A549 (cell line): ENCODE measurements around the gene PRICKLE4. TPM values are rescaled to one million over a fixed set of nuclear protein-coding genes. Genes with fewer than 3 reads are reported as not detected.

Experiments used
- ATAC-seq, 2 experiments: fragments of 200-7000 bp in 1 of 2; fragments of >200 bp in 1 of 2; cut with Nextera tagmentation in 1 of 2; cut with Tn5 transposase in 1 of 2; 3 replicates each; pipeline versions ENCODE4 v1.8.0 to v1.9.1; 2018 to 2020; ENCODE audit warnings: mild to moderate bottlenecking in 1 of 2, moderate library complexity in 1 of 2
- CTCF ChIA-PET: fragments of 300-600 bp; sonication (Branson Sonifier 250); formaldehyde crosslinking; extraction: SDS; loops from one replicate; lab custom pipeline; 2021; ENCODE audit warnings: antibody characterized with exemption, inconsistent platforms; lab: Yijun Ruan, JAX
- POLR2A ChIA-PET: fragments of 350-600 bp; formaldehyde crosslinking; extraction: SDS; loops from one replicate; lab custom pipeline; 2021; ENCODE audit warnings: antibody characterized with exemption, inconsistent platforms; lab: Yijun Ruan, JAX
- DNase-seq, 2 experiments: peaks; one replicate each; pipeline versions ENCODE4 v3.0.0 to v3.0.0-alpha.2; 2011 to 2016; ENCODE audit warnings: low read depth in 1 of 2, low spot score in 1 of 2
- FAIRE-seq: peaks from 2 replicates; lab custom pipeline; 2011; peaks lifted over from hg19 to GRCh38; lab: Jason Lieb, UNC
- H3K27ac ChIP-seq, 2 experiments: fragments of >200 bp; sonication (Bioruptor Twin); formaldehyde crosslinking; 3 replicates each; pipeline ENCODE4 v1.5.1; 2016 to 2017
- H3K4me1 ChIP-seq: fragments of >200 bp; sonication (Bioruptor Twin); formaldehyde crosslinking; 3 replicates; pipeline ENCODE4 v1.6.1; 2016
- H3K4me2 ChIP-seq: fragments of >200 bp; sonication (Bioruptor Twin); formaldehyde crosslinking; 3 replicates; pipeline ENCODE4 v1.6.1; 2016
- H3K4me3 ChIP-seq: fragments of >200 bp; sonication (Bioruptor Twin); formaldehyde crosslinking; 3 replicates; pipeline ENCODE4 v1.5.1; 2016
- H3K9me3 ChIP-seq: fragments of >200 bp; sonication (Bioruptor Twin); formaldehyde crosslinking; 3 replicates; pipeline ENCODE4 v1.6.1; 2016
- ATOH8 ChIP-seq: fragments of 250-450 bp; sonication (Bioruptor Pico); IDR thresholded peaks from 2 replicates; pipeline ENCODE4 v1.5.0; 2020; ENCODE audit warnings: low read depth, mild to moderate bottlenecking, moderate library complexity
- BCL3 ChIP-seq: fragments of >200 bp; sonication (Bioruptor Twin); formaldehyde crosslinking; IDR thresholded peaks from 3 replicates; pipeline ENCODE4 v1.6.1; 2016
- CBX8 ChIP-seq: fragments of 200-600 bp; sonication (generic); IDR thresholded peaks from 2 replicates; pipeline ENCODE4 v1.6.1; 2016
- CHD2 ChIP-seq: fragments of 150-350 bp; IDR thresholded peaks from 2 replicates; pipeline ENCODE4 v1.6.1; 2014; ENCODE audit warnings: low read length; ENCODE audit not compliant: partially characterized antibody
- CTCF ChIP-seq: fragments of >200 bp; sonication (Bioruptor Twin); formaldehyde crosslinking; IDR thresholded peaks from 3 replicates; pipeline ENCODE4 v1.5.1; 2016
- EHF ChIP-seq: fragments of 250-450 bp; sonication (Bioruptor Pico); IDR thresholded peaks from 2 replicates; pipeline ENCODE4 v1.5.0; 2020; ENCODE audit warnings: mild to moderate bottlenecking
- FOXS1 ChIP-seq: fragments of 250-450 bp; sonication (Bioruptor Pico); IDR thresholded peaks from 2 replicates; pipeline ENCODE4 v1.5.0; 2020; ENCODE audit warnings: mild to moderate bottlenecking, moderate library complexity
- HES2 ChIP-seq: fragments of >200 bp; sonication (Bioruptor Twin); formaldehyde crosslinking; IDR thresholded peaks from 2 replicates; pipeline ENCODE4 v1.6.1; 2016
- HEYL ChIP-seq: fragments of 250-450 bp; sonication (Bioruptor Pico); IDR thresholded peaks from 2 replicates; pipeline ENCODE4 v1.8.0; 2021; ENCODE audit warnings: mild to moderate bottlenecking, moderate library complexity
- JUN ChIP-seq, 2 experiments: fragments of >200 bp; sonication (Bioruptor Twin); formaldehyde crosslinking; IDR thresholded peaks; 2 replicates in 1 of 2; 3 replicates in 1 of 2; pipeline ENCODE4 v1.6.1; 2016 to 2017
- KDM5A ChIP-seq: fragments of 200-600 bp; sonication (generic); IDR thresholded peaks from 2 replicates; pipeline ENCODE4 v1.6.1; 2016; ENCODE audit warnings: antibody characterized with exemption, mild to moderate bottlenecking
- MAFK ChIP-seq: fragments of 450-650 bp; IDR thresholded peaks from 2 replicates; pipeline ENCODE4 v1.6.1; 2014; ENCODE audit not compliant: partially characterized antibody
- MAX ChIP-seq: IDR thresholded peaks from 2 replicates; pipeline ENCODE4 v1.6.1; 2012
- MAZ ChIP-seq: fragments of 150-350 bp; IDR thresholded peaks from 2 replicates; pipeline ENCODE4 v1.6.1; 2014; ENCODE audit warnings: antibody characterized with exemption, low read depth, low read length, borderline replicate concordance
- RARB ChIP-seq: fragments of 250-450 bp; sonication (Bioruptor Pico); IDR thresholded peaks from 2 replicates; pipeline ENCODE4 v1.8.0; 2021; ENCODE audit warnings: mild to moderate bottlenecking, moderate library complexity
- SMC3 ChIP-seq: fragments of >200 bp; sonication (Bioruptor Twin); formaldehyde crosslinking; IDR thresholded peaks from 3 replicates; pipeline ENCODE4 v1.6.1; 2018; ENCODE audit warnings: inconsistent platforms
- TFCP2L1 ChIP-seq: fragments of 250-450 bp; sonication (Bioruptor Pico); IDR thresholded peaks from 2 replicates; pipeline ENCODE4 v1.5.0; 2021; ENCODE audit warnings: mild to moderate bottlenecking
- USF2 ChIP-seq: fragments of 450-650 bp; IDR thresholded peaks from 2 replicates; pipeline ENCODE4 v1.6.1; 2014; ENCODE audit warnings: antibody characterized with exemption
- ZC3H11A ChIP-seq: fragments of 450-650 bp; IDR thresholded peaks from 2 replicates; pipeline ENCODE4 v1.6.1; 2014; ENCODE audit warnings: antibody characterized with exemption, mild to moderate bottlenecking
- WGBS: methylation state at CpG from one replicate; pipeline ENCODE4 v1.1.6; 2017; ENCODE audit errors: missing lambda C conversion rate; 5-methylcytosine and 5-hydroxymethylcytosine counted together
- polyA plus RNA-seq, 4 experiments: library from polyadenylated mRNA; depleted of rRNA in 3 of 4; stranded (reverse); fragments of >200 nt; fragmentation: RNase III in 1 of 4; extraction: RNeasy Plus Mini Kit Qiagen cat#74134 plus additional on column Dnase treatment in 1 of 4; gene quantifications; 2 replicates in 3 of 4; 3 replicates in 1 of 4; pipeline ENCODE4 v1.2.3, GENCODE V29; 2011 to 2017

PRICKLE4 gene
- polyA plus RNA-seq, 2 of the 4 experiments (the other 2 are of a cell fraction) = 0.34 to 1.5 TPM

- ChIA-PET CTCF (interaction anchor here (4.2 to 8.9 kb wide), 3 partner anchors 11 to 255 kb away, joined by 22 to 111 read pairs (median 33); partner anchors contain the start of genes BYSL and MED20), POLR2A (interaction anchor here (0.6 kb wide), 1 partner anchor 146 kb away, joined by 8 read pairs; no protein-coding TSS in a partner anchor)
- Histone ChIP-seq H3K4me1 (peaks cover 14% of the 10 kb centered on the region), H3K4me2 (peak overlapping the region; percentile 67; the same call in 2 of the 3 replicates), H3K9me3 (no peaks in the 10 kb centered on the region), H3K27ac (no peak overlapping the region), H3K4me3 (no peak overlapping the region)
- FAIRE-seq = no peak
- DNase-seq = no peak
- WGBS = 79% methylated on average over 3 of the region's 3 CpGs
- TF ChIP-seq MAZ (no peak), ATOH8 (CRISPR knock-in tag) (no peak), RARB (CRISPR knock-in tag) (no peak), MAFK (no peak), CHD2 (no peak), HEYL (no peak), BCL3 (no peak), HES2 (no peak), KDM5A (no peak), TFCP2L1 (CRISPR knock-in tag) (no peak), EHF (no peak), SMC3 (no peak), MAX (no peak)
- no peak for ATAC-seq
These were observed 8.8 kb downstream of the PRICKLE4 start for GRCh38 chr6:41789390-41789724.

GRCh38 chr6:41790045-41790444 lies 9.5 kb downstream of the PRICKLE4 start:
- FAIRE-seq = no peak

More at GRCh38 chr6:41790045-41790444, 9.5 kb downstream of the PRICKLE4 start:
- Histone ChIP-seq H3K9me3 (no peaks in the 10 kb centered on the region), H3K27ac (no peak overlapping the region), H3K4me1 (peaks cover 14% of the 10 kb centered on the region), H3K4me3 (no peak overlapping the region), H3K4me2 (no peak overlapping the region)
- no peak for ATAC-seq
- POLR2A ChIA-PET = interaction anchor here (0.6 kb wide), 1 partner anchor 146 kb away, joined by 8 read pairs; no protein-coding TSS in a partner anchor
- 100% methylated on average over 1 of the region's 1 CpG for WGBS
- CTCF ChIA-PET = interaction anchor here (4.9 kb wide), 1 partner anchor 10 kb away, joined by 33 read pairs; no protein-coding TSS in a partner anchor
- no peak for TF ChIP-seq ZC3H11A
- TF ChIP-seq FOXS1 (CRISPR knock-in tag) = no peak
- no peak for TF ChIP-seq BCL3
- TF ChIP-seq USF2 = no peak
- no peak for TF ChIP-seq JUN (IDR thresholded peaks at IDR 0.05)
- no peak for TF ChIP-seq CTCF
- no peak for TF ChIP-seq CBX8
- DNase-seq = no peak
